Measurements from ENCODE around the gene NEU4.

NEU4 gene

DNA sequence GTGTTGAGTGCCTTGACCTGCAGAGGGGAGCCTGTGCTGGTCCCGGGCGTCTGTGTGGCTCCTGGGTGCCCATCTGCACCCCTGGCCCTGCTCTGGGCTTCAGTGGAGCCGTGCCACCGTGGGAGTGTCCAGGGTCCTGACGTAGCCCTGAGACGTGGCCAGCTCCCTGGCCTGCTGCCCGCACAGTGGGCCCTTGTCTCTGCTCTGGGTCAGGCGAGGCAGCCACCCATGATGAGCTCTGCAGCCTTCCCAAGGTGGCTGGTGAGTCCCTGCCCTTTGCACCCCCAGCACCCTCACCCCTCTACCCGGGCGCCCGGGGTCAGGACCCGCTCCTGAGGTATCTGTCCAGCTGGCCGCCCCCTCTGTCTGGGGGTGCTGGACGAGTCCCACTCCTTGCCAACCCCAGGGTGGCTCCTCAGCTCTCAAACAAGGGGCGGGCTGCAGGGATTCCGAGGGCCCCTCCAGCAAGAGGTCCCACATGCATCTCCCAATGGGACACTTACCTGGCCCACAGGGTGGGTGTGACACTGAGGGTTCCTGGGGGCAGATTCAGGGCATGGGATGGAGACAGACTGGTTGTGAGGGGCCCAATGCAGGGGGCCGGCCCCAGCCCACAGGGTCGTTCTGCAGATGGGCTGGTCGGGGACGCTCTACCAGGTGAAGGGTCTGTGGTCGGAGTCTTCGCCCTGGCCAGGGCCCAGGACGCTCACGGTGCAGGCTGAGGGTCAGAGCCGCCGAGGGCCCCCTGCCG is 2.4 kb downstream of the NEU4 start:
- no peak overlapping the region for H3K4me3 ChIP-seq (ENCODE audit: low read depth, low read length)
- TF ChIP-seq CTCF (IDR thresholded peaks at IDR 0.05; ENCODE audit: borderline replicate concordance, insufficient read depth, low read depth, low read length): no peak

DNA sequence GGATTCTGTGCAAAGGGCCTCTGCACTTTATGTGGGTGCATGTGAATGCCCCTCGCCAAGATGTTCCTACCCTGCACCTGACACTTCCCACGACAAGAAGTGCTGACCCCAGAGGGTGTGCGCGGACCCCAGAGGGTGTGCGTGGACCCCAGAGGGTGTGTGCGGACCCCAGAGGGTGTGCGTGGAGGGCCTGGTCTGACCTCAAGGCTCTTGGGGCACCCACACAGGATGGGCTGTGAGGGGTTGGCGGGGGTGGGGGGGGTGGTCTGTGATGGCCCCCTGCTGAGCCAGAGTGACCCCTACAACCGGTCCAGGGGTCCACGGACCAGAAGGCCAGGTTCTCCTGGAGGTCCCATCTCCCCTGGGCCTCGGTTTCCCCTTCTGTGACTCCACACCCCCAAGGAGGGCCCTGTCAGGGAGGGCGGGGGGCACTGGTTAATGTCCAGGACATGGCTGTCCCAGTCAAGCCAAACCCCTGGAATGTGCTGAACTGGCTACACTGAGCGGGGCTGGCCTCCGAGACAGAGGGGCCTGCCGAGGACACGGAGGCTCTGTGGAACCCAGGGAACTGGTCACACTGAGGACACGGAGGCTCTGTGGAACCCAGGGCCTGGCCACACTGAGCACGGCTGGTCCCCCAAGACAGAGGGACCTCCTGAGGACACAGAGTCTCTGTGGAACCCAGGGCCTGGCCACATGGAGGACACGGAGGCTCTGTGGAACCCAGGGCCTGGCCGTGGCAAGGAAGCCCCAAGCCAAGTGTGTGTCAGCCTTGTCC is 3.1 kb downstream of the NEU4 start:
- no peak for TF ChIP-seq CTCF (IDR thresholded peaks at IDR 0.05; ENCODE audit: borderline replicate concordance, insufficient read depth, low read depth, low read length)
- no peak overlapping the region for H3K4me3 ChIP-seq (ENCODE audit: low read depth, low read length)

GRCh38 chr2:241812730-241813643 is 4.0 kb downstream of the NEU4 start:
- no peak overlapping the region for H3K4me3 ChIP-seq (ENCODE audit: low read depth, low read length)
- no peak for TF ChIP-seq CTCF (IDR thresholded peaks at IDR 0.05; ENCODE audit: borderline replicate concordance, insufficient read depth, low read depth, low read length)

- H3K4me3 ChIP-seq (ENCODE audit: low read depth, low read length): no peak overlapping the region
- no peak for TF ChIP-seq CTCF (IDR thresholded peaks at IDR 0.05; ENCODE audit: borderline replicate concordance, insufficient read depth, low read depth, low read length)
Observed at GRCh38 chr2:241813644-241814392, 4.8 kb downstream of the NEU4 start.

GRCh38 chr2:241814393-241814642 is 5.3 kb downstream of the NEU4 start:
- no peak overlapping the region for H3K4me3 ChIP-seq (ENCODE audit: low read depth, low read length)
- no peak for TF ChIP-seq CTCF (IDR thresholded peaks at IDR 0.05; ENCODE audit: borderline replicate concordance, insufficient read depth, low read depth, low read length)

GRCh38 chr2:241814643-241815476 is 5.9 kb downstream of the NEU4 start:
- no peak for TF ChIP-seq CTCF (IDR thresholded peaks at IDR 0.05; ENCODE audit: borderline replicate concordance, insufficient read depth, low read depth, low read length)
- no peak overlapping the region for H3K4me3 ChIP-seq (ENCODE audit: low read depth, low read length)
